Esophagus muscularis mucosa (tissue), 4 donors: ENCODE measurements around the gene FBLN1. TPM values are rescaled to one million over a fixed set of nuclear protein-coding genes. Genes with fewer than 3 reads are reported as not detected.

ENCODE experiments used
- DNase-seq: peaks from one replicate; pipeline ENCODE4 v3.0.0-alpha.2; 2017; ENCODE audit errors: extremely low spot score
- H3K27ac ChIP-seq, 4 donors: fragments of 200-600 bp; sonication (generic); replicated peaks in 1 of 4; 1 replicate in 3 of 4; 2 replicates in 1 of 4; pipeline ENCODE4 v1.5.1; 2016 to 2019; ENCODE audit warnings: mild to moderate bottlenecking in 1 of 4
- H3K27me3 ChIP-seq, 4 donors: fragments of 200-600 bp; sonication (generic); one replicate each; pipeline versions ENCODE4 v1.5.1 to v1.6.0; 2016 to 2019
- H3K36me3 ChIP-seq, 4 donors: fragments of 200-600 bp; sonication (generic); one replicate each; pipeline ENCODE4 v1.5.1; 2016 to 2019
- H3K4me1 ChIP-seq, 4 donors: fragments of 200-600 bp; sonication (generic); one replicate each; pipeline ENCODE4 v1.5.1; 2016 to 2019
- H3K4me3 ChIP-seq, 4 donors: fragments of 200-600 bp; sonication (generic); 1 replicate in 2 of 4; 2 replicates in 2 of 4; pipeline ENCODE4 v1.5.1; 2016 to 2019; ENCODE audit warnings: mild to moderate bottlenecking in 4 of 4, moderate library complexity in 1 of 4
- H3K9me3 ChIP-seq, 4 donors: fragments of 200-600 bp; sonication (generic); 1 replicate in 3 of 4; 2 replicates in 1 of 4; pipeline ENCODE4 v1.5.1; 2016 to 2019
- EP300 ChIP-seq: sonication (generic); formaldehyde crosslinking; IDR thresholded peaks from one replicate; pipeline ENCODE4 v1.6.1; 2017; ENCODE audit warnings: antibody characterized with exemption
- POLR2A ChIP-seq: fragments of 450-650 bp; IDR thresholded peaks from one replicate; pipeline ENCODE4 v1.6.1; 2017; ENCODE audit warnings: antibody characterized with exemption, moderate library complexity, mild to moderate bottlenecking, low read depth
- POLR2AphosphoS5 ChIP-seq, 2 donors: sonication (generic); formaldehyde crosslinking; IDR thresholded peaks; one replicate each; pipeline ENCODE4 v1.6.1; 2017; ENCODE audit warnings: antibody characterized with exemption in 2 of 2
- WGBS: methylation state at CpG from one replicate; pipeline ENCODE4 v1.1.5; 2018; 5-methylcytosine and 5-hydroxymethylcytosine counted together
- intact Hi-C: fragments of 100-400 bp; cut with DNase I; formaldehyde crosslinking; loops from one replicate; pipeline ENCODE4 v1.15.1; 2023
- total RNA-seq, 4 donors: library from RNA; depleted of rRNA; stranded (reverse); fragments of >200 nt; gene quantifications; one replicate each; pipeline versions ENCODE4 v1.1.0 to v1.2.1, GENCODE V29; 2016
- TF ChIP-seq, protein P1 (sequence below), 3 experiments: fragments of 200-600 bp in 2 of 3; fragments of 450-650 bp in 1 of 3; sonication (generic) in 2 of 3; IDR thresholded peaks; one replicate each; pipeline ENCODE4 v1.5.1; 2017 to 2019; ENCODE audit warnings: antibody characterized with exemption in 3 of 3, mild to moderate bottlenecking in 2 of 3, moderate library complexity in 1 of 3

Gene FBLN1
- total RNA-seq, 4 donors from 2014 or later: 355 to 534 (median 417) TPM

DNA sequence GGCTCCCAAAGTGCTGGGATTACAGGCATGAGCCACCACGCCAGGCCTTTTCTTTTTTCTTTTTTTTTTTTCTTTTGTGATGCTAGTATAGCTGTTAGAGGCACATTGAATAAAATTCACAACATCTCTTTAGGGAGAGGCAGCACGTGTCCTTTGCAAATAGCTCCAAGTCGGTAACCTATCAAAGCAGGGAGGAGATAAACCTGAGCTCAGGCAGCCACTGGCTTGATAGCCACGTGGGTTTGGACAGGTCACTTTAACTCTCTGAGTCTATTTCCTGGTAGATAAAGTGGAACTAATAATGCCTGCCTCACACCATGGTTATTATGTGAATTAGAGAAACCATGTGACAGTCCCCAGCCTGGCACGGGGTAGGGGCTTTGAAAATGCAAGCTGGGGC, 125.8 kb downstream of the FBLN1 start:
- no peak overlapping the region for H3K4me3 ChIP-seq
- H3K4me1 ChIP-seq: peaks cover 0 to 9% (median 7%) of the 10 kb centered on the region in 4 donors
- H3K9me3 ChIP-seq: no peaks in the 10 kb centered on the region
- peaks cover 0 to 72% (median 0%) of the 10 kb centered on the region in 4 donors for H3K27me3 ChIP-seq
- DNase-seq: no peak
- H3K36me3 ChIP-seq: no peaks in the 10 kb centered on the region
- intact Hi-C loops: no loop called here
- WGBS: 68% methylated on average over 5 of the region's 5 CpGs
- no peak for TF ChIP-seq POLR2AphosphoS5 (IDR thresholded peaks at IDR 0.05)
- TF ChIP-seq, protein P1, sequence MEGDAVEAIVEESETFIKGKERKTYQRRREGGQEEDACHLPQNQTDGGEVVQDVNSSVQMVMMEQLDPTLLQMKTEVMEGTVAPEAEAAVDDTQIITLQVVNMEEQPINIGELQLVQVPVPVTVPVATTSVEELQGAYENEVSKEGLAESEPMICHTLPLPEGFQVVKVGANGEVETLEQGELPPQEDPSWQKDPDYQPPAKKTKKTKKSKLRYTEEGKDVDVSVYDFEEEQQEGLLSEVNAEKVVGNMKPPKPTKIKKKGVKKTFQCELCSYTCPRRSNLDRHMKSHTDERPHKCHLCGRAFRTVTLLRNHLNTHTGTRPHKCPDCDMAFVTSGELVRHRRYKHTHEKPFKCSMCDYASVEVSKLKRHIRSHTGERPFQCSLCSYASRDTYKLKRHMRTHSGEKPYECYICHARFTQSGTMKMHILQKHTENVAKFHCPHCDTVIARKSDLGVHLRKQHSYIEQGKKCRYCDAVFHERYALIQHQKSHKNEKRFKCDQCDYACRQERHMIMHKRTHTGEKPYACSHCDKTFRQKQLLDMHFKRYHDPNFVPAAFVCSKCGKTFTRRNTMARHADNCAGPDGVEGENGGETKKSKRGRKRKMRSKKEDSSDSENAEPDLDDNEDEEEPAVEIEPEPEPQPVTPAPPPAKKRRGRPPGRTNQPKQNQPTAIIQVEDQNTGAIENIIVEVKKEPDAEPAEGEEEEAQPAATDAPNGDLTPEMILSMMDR (IDR thresholded peaks at IDR 0.05): no peak
- no peak for TF ChIP-seq POLR2A
- TF ChIP-seq EP300: no peak
- H3K27ac ChIP-seq: no peak overlapping the region

DNA sequence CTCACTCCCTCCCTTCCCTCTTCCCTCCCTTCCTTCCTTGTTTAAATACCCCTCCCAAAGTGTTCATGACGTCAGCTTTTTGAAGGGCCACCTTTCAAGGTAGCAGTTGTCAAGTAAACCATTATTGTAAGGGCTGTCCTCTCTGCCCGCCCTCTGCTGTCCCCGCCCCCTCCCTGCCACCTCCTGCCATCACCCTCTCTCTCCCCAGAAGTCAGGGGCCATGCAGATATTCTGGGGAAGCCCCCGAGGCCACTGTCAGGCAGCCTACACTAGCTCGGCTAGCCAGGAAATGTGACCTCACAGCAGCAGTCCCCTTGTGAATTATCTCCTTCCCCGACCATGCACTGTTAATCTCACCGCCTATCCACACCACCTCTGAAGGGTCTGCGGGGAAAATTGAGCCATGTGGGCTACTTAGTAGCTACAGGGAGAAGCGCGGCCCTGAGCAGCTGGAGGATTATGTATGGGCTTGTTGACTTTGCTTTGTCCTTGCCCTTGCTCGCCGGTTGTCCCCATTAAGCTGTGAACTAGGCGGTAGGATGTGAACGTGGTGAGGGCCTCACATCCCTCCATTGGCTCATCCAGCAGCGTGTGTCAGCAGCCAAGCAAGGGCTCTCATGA, 126.9 kb downstream of the FBLN1 start:
- no peak for DNase-seq
- intact Hi-C loops: no loop called here

DNA sequence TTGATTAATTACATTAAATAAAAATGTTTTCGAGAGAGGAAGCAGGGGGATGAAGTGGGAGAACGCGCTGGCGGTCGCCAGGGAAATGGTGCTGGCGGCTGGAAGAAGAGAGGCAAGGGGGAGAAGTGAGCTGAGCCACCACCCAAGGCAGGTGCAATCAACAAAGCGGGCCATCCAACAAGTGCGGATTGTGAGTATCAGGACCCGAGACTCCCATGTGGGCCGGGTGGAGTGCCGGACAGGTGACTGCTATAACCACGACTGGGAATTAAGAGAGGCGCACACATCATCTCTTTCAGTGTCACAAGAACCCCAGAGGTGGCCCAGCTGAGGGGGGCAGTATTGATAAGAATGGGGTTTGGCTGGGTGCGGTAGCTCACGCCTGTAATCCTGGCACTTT, 127.8 kb downstream of the FBLN1 start:
- no peak for DNase-seq
- 89% methylated on average over 15 of the region's 15 CpGs for WGBS
- Histone ChIP-seq H3K27me3 (peaks cover 0 to 85% (median 0%) of the 10 kb centered on the region in 4 donors), H3K9me3 (no peaks in the 10 kb centered on the region), H3K27ac (no peak overlapping the region), H3K4me1 (peaks cover 0 to 9% (median 7%) of the 10 kb centered on the region in 4 donors), H3K36me3 (no peaks in the 10 kb centered on the region), H3K4me3 (no peak overlapping the region)
- TF ChIP-seq EP300: no peak
- intact Hi-C loops: no loop called here

More for the DNA sequence above, 126.9 kb downstream of the FBLN1 start:
- Histone ChIP-seq H3K4me1 (peaks cover 0 to 9% (median 7%) of the 10 kb centered on the region in 4 donors), H3K4me3 (no peak overlapping the region), H3K27me3 (peaks cover 0 to 80% (median 0%) of the 10 kb centered on the region in 4 donors), H3K27ac (no peak overlapping the region), H3K36me3 (no peaks in the 10 kb centered on the region), H3K9me3 (no peaks in the 10 kb centered on the region)
- TF ChIP-seq, protein P1 (IDR thresholded peaks at IDR 0.05): no peak
- no peak for TF ChIP-seq EP300
- TF ChIP-seq POLR2A: no peak
- no peak for TF ChIP-seq POLR2AphosphoS5 (IDR thresholded peaks at IDR 0.05)
- 70% methylated on average over 15 of the region's 15 CpGs for WGBS

DNA sequence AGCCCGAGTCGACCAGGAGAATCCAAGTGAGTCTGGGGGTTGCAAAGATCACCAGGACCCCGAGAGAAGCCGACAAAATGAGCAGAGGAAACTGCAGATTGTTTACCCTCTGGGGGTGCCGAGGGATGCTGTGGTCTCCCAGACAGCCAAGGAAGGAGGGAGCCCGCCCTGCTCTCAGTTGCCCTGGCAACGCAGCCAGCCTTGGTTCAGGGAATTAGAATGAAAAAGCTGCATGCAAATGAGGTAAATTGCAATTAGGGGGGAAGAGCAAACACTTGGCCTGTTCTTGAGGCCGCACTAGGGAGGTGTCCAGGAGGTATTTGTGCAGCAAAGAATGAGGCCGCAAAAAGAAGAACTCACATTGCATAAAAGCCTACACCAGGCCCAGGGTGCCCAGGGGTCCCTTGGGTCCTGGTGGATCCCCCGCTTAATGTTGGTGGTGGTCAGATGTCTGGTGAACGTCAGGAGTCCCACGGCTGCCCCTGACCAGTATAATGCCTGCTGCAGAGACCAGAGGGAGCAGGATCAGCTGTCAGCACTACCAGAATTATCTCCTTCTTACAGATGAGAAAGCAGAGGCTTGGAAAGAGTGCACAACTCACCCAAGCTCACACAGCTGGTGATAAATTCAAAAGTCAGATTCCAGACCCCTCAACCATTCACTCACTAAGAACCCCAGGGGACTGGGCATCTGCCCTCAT, 128.6 kb downstream of the FBLN1 start:
- peaks cover 0 to 9% (median 7%) of the 10 kb centered on the region in 4 donors for H3K4me1 ChIP-seq
- TF ChIP-seq POLR2AphosphoS5 (IDR thresholded peaks at IDR 0.05) (no peak), EP300 (no peak), POLR2A (no peak)
- TF ChIP-seq, protein P1 (IDR thresholded peaks at IDR 0.05): no peak
- intact Hi-C loops: no loop called here
- peaks cover 0 to 79% (median 0%) of the 10 kb centered on the region in 4 donors for H3K27me3 ChIP-seq
- H3K36me3 ChIP-seq: no peaks in the 10 kb centered on the region
- no peaks in the 10 kb centered on the region for H3K9me3 ChIP-seq
- no peak overlapping the region for H3K4me3 ChIP-seq
- DNase-seq: no peak
- 73% methylated on average over 12 of the region's 12 CpGs for WGBS
- H3K27ac ChIP-seq: no peak overlapping the region

DNA sequence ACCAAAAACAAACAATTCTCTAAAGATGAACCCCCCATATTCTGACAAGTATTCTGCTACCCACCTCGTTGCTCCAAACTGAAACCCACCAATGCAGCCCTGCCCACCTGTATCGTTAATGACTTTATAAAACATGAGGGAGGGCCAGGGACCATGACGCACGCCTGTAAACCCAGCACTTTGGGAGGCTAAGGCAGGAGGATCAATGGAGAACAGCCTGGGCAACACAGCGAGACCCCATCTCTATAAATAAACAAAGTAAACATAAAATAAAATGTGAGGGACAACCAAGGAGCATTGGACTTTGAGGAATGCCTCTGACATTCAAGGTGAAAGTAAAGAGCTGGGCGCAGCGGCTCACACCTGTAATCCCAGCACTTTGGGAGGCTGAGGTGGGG, 129.2 kb downstream of the FBLN1 start:
- intact Hi-C loops: no loop called here
- Histone ChIP-seq H3K4me3 (no peak overlapping the region), H3K27me3 (peaks cover 0 to 76% (median 0%) of the 10 kb centered on the region in 4 donors), H3K9me3 (no peaks in the 10 kb centered on the region), H3K4me1 (peaks cover 0 to 9% (median 7%) of the 10 kb centered on the region in 4 donors), H3K36me3 (no peaks in the 10 kb centered on the region), H3K27ac (no peak overlapping the region)
- TF ChIP-seq EP300 (no peak), POLR2A (no peak), POLR2AphosphoS5 (IDR thresholded peaks at IDR 0.05) (no peak)
- TF ChIP-seq, protein P1 (IDR thresholded peaks at IDR 0.05): no peak
- WGBS: 89% methylated on average over 7 of the region's 7 CpGs
- no peak for DNase-seq
